Stimulated activated CD4-positive, alpha-beta T cell treated with anti-CD3 and anti-CD28 coated beads, Interleukin-2, amount 100 ng/mL, for 24 hours (primary cell): Measurements from ENCODE around the gene BCL2L12.
A peak's percentile ranks its signal among the peaks of the same experiment; 100 is the strongest.

Source experiments
- DNase-seq, 2 donors: peaks; one replicate each; pipeline ENCODE4 v3.0.0-alpha.2; 2020

The BCL2L12 gene

GRCh38 chr19:49685845-49686332 is 20.2 kb downstream of the BCL2L12 start:
- no peak for DNase-seq

- no peak for DNase-seq
Observed at GRCh38 chr19:49686503-49687088, 20.9 kb downstream of the BCL2L12 start.

GRCh38 chr19:49687150-49687549 is 21.4 kb downstream of the BCL2L12 start:
- no peak for DNase-seq

- no peak for DNase-seq
Observed at GRCh38 chr19:49687566-49688316, 22.0 kb downstream of the BCL2L12 start.

GRCh38 chr19:49688531-49689132 is 22.9 kb downstream of the BCL2L12 start:
- no peak for DNase-seq

- DNase-seq: peak; percentile 49 to 64
Observed at GRCh38 chr19:49689133-49690078, 23.7 kb downstream of the BCL2L12 start, which contains the start of gene ADM5. ADM5 (plus strand) TSS chr19:49689594; CDS start chr19:49689838, 244 bp downstream.

GRCh38 chr19:49690079-49690655 is 24.4 kb downstream of the BCL2L12 start:
- no peak for DNase-seq

- DNase-seq: peak; percentile 68 to 73
Observed at GRCh38 chr19:49690656-49691242, 25.0 kb downstream of the BCL2L12 start, which contains the start of gene CPT1C. CPT1C (plus strand) TSS chr19:49691116; CDS start chr19:49692253, 1,137 bp downstream.

GRCh38 chr19:49691243-49692146 is 25.8 kb downstream of the BCL2L12 start:
- DNase-seq: peak; percentile 44 to 63

- no peak for DNase-seq
Observed at GRCh38 chr19:49692147-49692506, 26.4 kb downstream of the BCL2L12 start.

- no peak for DNase-seq
Observed at GRCh38 chr19:49696115-49696514, 30.4 kb downstream of the BCL2L12 start.

GRCh38 chr19:49696865-49697264 is 31.1 kb downstream of the BCL2L12 start:
- DNase-seq: no peak

- DNase-seq: no peak
Observed at GRCh38 chr19:49699364-49699763, 33.6 kb downstream of the BCL2L12 start.

GRCh38 chr19:49700563-49700962 is 34.8 kb downstream of the BCL2L12 start:
- DNase-seq: no peak

GRCh38 chr19:49701271-49701786 is 35.6 kb downstream of the BCL2L12 start:
- DNase-seq: no peak

GRCh38 chr19:49704888-49705642 is 39.3 kb downstream of the BCL2L12 start:
- no peak for DNase-seq

- no peak for DNase-seq
Observed at GRCh38 chr19:49705919-49706318, 40.2 kb downstream of the BCL2L12 start.

- DNase-seq: no peak
Observed at GRCh38 chr19:49710372-49710951, 44.7 kb downstream of the BCL2L12 start.

GRCh38 chr19:49712397-49712859 is 46.7 kb downstream of the BCL2L12 start:
- no peak for DNase-seq
